ENCODE measurements around the gene MYH15. TPM values are rescaled to one million over a fixed set of nuclear protein-coding genes. Genes with fewer than 3 reads are reported as not detected.

Gene MYH15
- total RNA-seq = 0.02 and 0.09 TPM in 2 replicates

DNA sequence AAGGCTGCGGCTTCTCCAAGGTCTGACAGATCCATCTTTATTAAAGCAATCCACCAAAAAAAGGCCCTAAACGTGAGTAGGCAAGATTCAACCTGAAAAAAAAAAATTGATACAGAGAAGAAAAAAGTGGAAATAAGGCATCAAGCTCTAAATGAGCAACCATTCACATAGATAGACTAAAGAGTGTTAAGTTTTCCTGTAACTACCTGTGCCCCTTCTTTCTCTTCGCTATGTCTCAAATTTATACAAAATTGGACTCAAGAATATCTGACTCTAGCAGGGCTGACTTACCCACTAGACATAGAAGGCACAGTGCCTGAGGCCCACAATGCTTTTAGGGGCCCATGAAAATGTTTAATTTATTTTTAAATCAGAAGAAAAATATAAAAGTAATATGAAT, at the start of gene MYH15:
MYH15 (minus strand) TSS at position 101 of the 400 bp plus-strand sequence; CDS start at position 35, 66 bp downstream.
- DNase-seq (no peak), ATAC-seq (ENCODE audit: low read depth) (no peak)
- Mint-ChIP-seq H3K9me3 (no peaks in the 10 kb centered on the region), H3K27ac (no peak within 1 kb of the TSS), H3K4me1 (no peaks in the 10 kb centered on the region), H3K27me3 (no peaks in the 10 kb centered on the region), H3K4me3 (no peak within 1 kb of the TSS), H3K36me3 (ENCODE audit: low read depth) (no peaks in the 10 kb centered on the region)
- TF ChIP-seq CTCF (IDR thresholded peaks at IDR 0.05) = no peak
- ChIA-PET CTCF (no interaction called here), POLR2A (no interaction called here)
- intact Hi-C loops (cut with micrococcal nuclease) = no loop called here

- intact Hi-C loops (cut with micrococcal nuclease) = no loop called here
- Mint-ChIP-seq H3K27ac (no peak overlapping the region), H3K36me3 (ENCODE audit: low read depth) (peaks cover 15% of the 10 kb centered on the region), H3K4me1 (peaks cover 8% of the 10 kb centered on the region), H3K4me3 (no peak overlapping the region), H3K9me3 (no peaks in the 10 kb centered on the region), H3K27me3 (no peaks in the 10 kb centered on the region)
- ChIA-PET POLR2A (no interaction called here), CTCF (interaction anchor here (5.3 kb wide), 1 partner anchor 65 kb away, joined by 105 read pairs; no protein-coding TSS in a partner anchor)
- no peak for DNase-seq
- no peak for ATAC-seq (ENCODE audit: low read depth)
- TF ChIP-seq CTCF (IDR thresholded peaks at IDR 0.05) = no peak
Observed at GRCh38 chr3:108555966-108556581, 45.7 kb upstream of the MYH15 start.

GRCh38 chr3:108554913-108555571, 44.6 kb upstream of the MYH15 start:
- ChIA-PET POLR2A (no interaction called here), CTCF (interaction anchor here (5.3 kb wide), 1 partner anchor 64 kb away, joined by 105 read pairs; no protein-coding TSS in a partner anchor)

DNA sequence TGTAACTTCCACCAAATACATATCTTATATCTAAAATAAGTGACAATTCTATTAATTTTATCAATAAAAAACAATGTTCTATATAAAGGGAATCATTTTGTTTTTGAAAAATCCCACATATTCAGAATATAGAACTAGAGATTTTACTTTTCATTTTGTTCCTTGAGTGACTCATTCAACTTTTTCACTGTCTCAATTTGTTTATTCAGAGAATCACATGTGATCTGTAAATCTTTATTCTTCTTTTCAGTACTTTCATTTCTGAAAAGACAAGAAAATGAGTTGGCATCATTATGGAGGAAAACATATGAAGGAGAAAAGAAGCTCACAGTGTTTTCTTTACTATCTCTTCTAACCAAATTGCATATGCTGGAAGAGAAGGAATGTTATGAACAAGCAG, 43.8 kb upstream of the MYH15 start:
- no peak overlapping the region for H3K27ac Mint-ChIP-seq
- DNase-seq (no peak), ATAC-seq (ENCODE audit: low read depth) (no peak)
- CTCF ChIA-PET = interaction anchor here (5.3 kb wide), 1 partner anchor 63 kb away, joined by 105 read pairs; no protein-coding TSS in a partner anchor
- POLR2A ChIA-PET = no interaction called here
- intact Hi-C loops (cut with micrococcal nuclease) = loop anchor here (5.0 kb wide), 2 partner anchors 627 to 892 kb away; no protein-coding TSS in a partner anchor
- H3K27me3 Mint-ChIP-seq = no peaks in the 10 kb centered on the region
- H3K4me1 Mint-ChIP-seq = peaks cover 8% of the 10 kb centered on the region
- no peak overlapping the region for H3K4me3 Mint-ChIP-seq
- H3K36me3 Mint-ChIP-seq (ENCODE audit: low read depth) = peaks cover 13% of the 10 kb centered on the region
- no peak for TF ChIP-seq CTCF (IDR thresholded peaks at IDR 0.05)
- H3K9me3 Mint-ChIP-seq = no peaks in the 10 kb centered on the region

More at GRCh38 chr3:108554913-108555571, 44.6 kb upstream of the MYH15 start:
- TF ChIP-seq CTCF (IDR thresholded peaks at IDR 0.05) = no peak
- Mint-ChIP-seq H3K4me3 (no peak overlapping the region), H3K4me1 (peaks cover 8% of the 10 kb centered on the region), H3K9me3 (no peaks in the 10 kb centered on the region), H3K27me3 (no peaks in the 10 kb centered on the region), H3K36me3 (ENCODE audit: low read depth) (peaks cover 15% of the 10 kb centered on the region), H3K27ac (no peak overlapping the region)
- no peak for DNase-seq
- no peak for ATAC-seq (ENCODE audit: low read depth)
- intact Hi-C loops (cut with micrococcal nuclease) = loop anchor here (5.0 kb wide), 2 partner anchors 628 to 893 kb away; no protein-coding TSS in a partner anchor
